ENCODE results near the gene MXD3.
"Not testable (repeated sequence)": the region's sequence is repeated elsewhere in the genome, so short reads cannot be mapped to it uniquely, and the experiment has no call there.

Gene MXD3

GRCh38 chr5:177343000-177343399 lies 31.3 kb upstream of the MXD3 start:
- not testable (repeated sequence) for DNase-seq

GRCh38 chr5:177339107-177339638 lies 27.5 kb upstream of the MXD3 start:
- DNase-seq: no peak

DNA sequence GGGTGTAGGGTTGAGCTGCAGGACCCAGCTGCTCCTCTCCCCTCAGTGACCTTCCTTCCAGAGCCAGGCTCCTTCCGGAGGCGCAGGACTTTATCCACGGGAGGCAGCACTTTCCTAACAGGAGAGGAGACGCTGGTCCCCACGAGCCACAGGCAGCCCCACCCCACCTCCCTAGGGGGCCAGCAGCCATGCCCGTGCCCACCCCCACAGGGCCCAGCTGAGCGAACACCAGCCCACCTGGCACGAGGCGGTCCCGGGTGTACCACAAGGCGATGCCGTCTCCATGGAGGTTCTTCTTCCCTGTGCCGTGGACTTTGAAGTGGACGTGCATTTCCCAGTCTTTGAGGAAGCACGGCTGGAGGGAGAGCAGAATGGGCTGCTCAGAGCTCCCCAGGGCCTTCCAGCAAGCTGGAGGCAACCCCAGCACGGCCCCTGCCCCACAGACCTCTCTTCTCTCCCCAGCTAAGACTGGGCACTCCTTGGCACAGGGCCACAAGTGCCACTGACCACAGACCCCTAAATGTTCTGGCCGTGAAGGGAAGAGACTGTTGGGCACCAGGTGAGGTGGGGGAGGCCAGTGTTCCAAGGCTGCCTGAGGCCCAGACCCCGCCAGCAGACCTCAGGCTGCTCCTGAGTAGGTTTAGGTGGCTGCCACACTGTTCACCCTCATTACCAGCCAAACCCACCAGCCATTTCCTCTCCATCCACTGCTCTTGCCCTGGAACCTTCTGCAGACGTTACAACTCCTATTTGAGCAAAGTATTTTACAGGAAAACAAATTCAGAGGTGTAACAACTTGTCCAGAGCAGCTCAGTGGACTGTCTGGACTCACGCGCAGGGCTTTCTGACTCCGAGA lies 26.8 kb upstream of the MXD3 start:
- DNase-seq: no peak

GRCh38 chr5:177336603-177337494 lies 25.2 kb upstream of the MXD3 start:
- no peak for DNase-seq

GRCh38 chr5:177336112-177336511 lies 24.4 kb upstream of the MXD3 start:
- peak; percentile 58 for DNase-seq

GRCh38 chr5:177335701-177336065 lies 24.0 kb upstream of the MXD3 start:
- no peak for DNase-seq

- DNase-seq: no peak
These were observed 23.3 kb upstream of the MXD3 start for GRCh38 chr5:177334781-177335700.

- no peak for DNase-seq
These were observed 22.5 kb upstream of the MXD3 start for GRCh38 chr5:177334155-177334551.

- DNase-seq: no peak
These were observed 21.9 kb upstream of the MXD3 start for GRCh38 chr5:177333420-177334154.

DNA sequence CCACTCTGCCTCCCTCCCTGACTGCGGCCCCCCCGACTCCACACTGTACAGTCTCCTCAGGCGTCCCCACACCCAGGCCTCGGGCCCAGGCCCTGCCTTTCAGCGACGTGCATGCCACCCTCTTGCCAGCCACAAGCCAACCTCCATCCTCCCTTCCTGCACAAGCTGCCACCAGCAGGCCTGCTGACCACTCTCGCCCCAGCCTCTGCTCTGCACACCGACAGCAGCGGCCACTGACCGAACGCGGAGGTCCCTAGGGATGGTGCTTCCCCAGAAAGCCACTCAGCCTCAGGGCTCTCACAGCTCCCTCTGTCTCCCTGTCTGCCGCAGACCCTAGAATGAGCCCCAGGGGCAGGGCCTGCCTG lies 21.2 kb upstream of the MXD3 start:
- no peak for DNase-seq

- no peak for DNase-seq
These were observed 20.6 kb upstream of the MXD3 start for GRCh38 chr5:177332031-177332895.

DNA sequence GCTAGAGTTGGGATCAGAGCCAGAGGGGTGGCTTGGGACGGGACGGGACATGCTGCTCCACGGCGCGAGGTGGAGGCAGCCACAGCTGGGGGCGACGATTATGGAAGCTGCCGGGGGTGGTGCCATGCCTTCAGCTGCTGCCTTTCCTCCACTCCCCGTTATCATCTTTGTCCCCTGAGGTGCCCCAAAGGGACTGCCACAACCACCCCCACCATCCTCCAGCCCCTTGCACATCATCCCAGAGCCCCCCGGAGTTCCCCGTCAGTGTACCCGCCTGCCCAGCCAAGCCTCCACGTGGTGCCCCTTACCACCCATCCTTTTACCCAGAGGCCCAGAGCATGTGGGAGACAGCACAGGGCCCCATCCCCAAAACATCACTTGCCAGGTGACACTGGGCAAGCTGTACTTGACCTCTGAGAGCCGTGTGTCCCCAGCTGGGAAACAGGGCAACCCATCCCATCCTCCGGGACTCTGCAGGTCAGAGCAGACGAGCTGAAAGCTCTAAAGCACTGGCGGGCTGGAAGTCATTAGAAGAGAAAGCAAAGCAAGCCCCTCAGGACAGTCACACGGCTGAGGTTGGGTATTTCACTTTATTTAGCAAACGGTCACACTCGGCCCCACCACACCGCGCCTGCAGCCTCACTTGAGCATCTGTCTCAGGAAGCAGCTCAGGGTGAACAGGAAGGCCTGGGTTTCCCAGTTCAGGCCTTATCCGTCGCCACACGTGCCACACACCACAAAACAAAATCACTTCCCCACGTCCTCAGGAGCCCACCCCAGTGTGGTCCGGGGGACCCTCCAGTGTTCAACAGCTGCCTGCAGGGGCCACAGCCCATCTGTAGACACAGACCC lies 19.5 kb upstream of the MXD3 start:
- DNase-seq: no peak

DNA sequence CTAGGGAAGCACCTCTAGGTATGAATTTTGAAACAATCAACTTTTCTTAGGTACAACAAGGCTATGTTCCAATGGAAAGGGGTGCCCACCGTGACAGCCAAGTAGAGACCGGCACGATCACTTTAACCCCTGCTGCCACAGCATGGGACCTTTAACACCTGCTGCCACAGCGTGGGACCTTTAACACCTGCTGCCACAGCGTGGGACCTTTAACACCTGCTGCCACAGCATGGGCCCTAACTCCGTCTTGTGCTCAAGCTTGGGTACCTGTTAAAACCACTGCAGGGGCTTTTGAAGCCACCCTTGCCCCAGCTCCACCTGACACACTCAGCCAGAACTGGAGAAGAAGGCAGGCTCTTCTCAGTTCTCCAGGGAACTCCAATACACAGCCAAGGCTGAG lies 18.2 kb upstream of the MXD3 start:
- DNase-seq: no peak

- DNase-seq: no peak
These were observed 17.0 kb upstream of the MXD3 start for GRCh38 chr5:177328545-177329231.

DNA sequence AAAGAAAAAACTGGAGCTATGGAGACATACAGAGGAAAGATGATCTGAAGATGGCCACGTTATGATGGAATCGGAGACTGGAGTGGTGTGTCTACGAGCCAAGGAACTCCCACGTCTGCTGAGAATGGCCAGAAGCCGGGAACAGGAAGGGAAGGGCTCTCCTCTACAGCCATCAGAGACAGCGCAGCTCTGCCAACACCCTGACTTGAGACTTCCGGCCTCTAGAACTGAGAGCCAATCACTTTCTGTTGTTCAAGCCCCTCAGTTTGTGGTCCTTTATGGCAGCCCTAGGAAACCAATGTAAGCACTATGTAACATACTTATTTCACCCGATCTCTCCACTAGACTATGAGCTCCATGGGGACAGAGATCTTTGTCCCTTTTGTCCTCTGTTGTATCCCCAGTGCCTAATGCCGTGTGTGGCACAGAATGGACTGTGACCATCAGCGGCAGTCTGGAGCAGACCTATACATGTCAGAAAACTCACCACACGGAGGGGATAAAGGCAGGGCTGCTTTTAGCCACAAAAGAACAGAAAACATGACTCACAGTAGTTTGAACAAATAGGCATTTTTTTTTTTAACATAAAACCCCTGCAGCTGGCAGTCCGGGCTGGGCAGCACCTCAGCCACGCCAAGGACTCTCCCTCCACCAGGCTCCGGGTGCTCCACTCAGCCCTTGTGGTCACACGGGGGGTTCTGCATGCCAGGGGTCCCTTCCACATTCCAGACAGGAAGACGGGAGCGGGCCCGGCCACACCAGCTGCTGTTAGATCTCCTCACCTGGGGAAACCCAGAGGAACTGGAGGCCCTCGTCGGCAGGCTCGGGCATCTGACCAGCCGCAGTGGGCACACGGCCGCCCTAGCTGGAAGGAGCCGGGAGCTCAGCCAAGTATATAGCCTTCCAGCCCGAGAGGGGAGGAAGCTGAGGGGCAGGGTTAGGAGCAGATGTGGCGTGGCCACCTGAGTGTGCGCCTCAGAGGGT lies 16.1 kb upstream of the MXD3 start:
- no peak for DNase-seq

GRCh38 chr5:177325868-177326381 lies 14.2 kb upstream of the MXD3 start:
- DNase-seq: no peak

GRCh38 chr5:177320879-177321278 lies 9.2 kb upstream of the MXD3 start:
- DNase-seq: no peak

Measured in activated CD4-positive, alpha-beta T cell treated with anti-CD3 and anti-CD28 coated beads, Interleukin-10, Interleukin-2, amounts not matched to agents 100 ng/mL and 50 ng/mL, durations not matched to agents 16 hours and 8 hours (primary cell).